ENCODE results near the gene SESN3.
"Not testable (repeated sequence)": the region's sequence is repeated elsewhere in the genome, so short reads cannot be mapped to it uniquely, and the experiment has no call there.

GRCh38 chr11:95209535-95209934 is 21.5 kb downstream of the SESN3 start:
- not testable (repeated sequence) for TF ChIP-seq CTCF, POLR2AphosphoS5, POLR2A (IDR thresholded peaks at IDR 0.05)
